GM06990 (cell line): ENCODE results near the gene ACSL1.

ENCODE experiments used
- DNase-seq: peaks from one replicate; pipeline ENCODE4 v3.0.0-alpha.2; 2011; ENCODE audit not compliant: insufficient read length; ENCODE audit errors: extremely low read depth
- H3K27me3 ChIP-seq: replicated peaks from 2 replicates; pipeline ENCODE4 v1.6.0; 2011; ENCODE audit warnings: low read length; ENCODE audit not compliant: control insufficient read depth, insufficient read depth
- H3K36me3 ChIP-seq: 2 replicates; pipeline ENCODE4 v1.5.1; 2011; ENCODE audit warnings: low read length; ENCODE audit not compliant: control insufficient read depth, insufficient read depth
- H3K4me3 ChIP-seq: replicated peaks from 2 replicates; pipeline ENCODE4 v1.5.1; 2011; ENCODE audit warnings: low read depth, mild to moderate bottlenecking, control low read depth, low read length
- TF ChIP-seq, protein P1 (sequence below): IDR thresholded peaks from 2 replicates; pipeline ENCODE4 v1.5.1; 2011; ENCODE audit warnings: low read length, control low read depth, mild to moderate bottlenecking, inconsistent platforms; ENCODE audit not compliant: insufficient read depth, poor library complexity, severe bottlenecking

Gene ACSL1

DNA sequence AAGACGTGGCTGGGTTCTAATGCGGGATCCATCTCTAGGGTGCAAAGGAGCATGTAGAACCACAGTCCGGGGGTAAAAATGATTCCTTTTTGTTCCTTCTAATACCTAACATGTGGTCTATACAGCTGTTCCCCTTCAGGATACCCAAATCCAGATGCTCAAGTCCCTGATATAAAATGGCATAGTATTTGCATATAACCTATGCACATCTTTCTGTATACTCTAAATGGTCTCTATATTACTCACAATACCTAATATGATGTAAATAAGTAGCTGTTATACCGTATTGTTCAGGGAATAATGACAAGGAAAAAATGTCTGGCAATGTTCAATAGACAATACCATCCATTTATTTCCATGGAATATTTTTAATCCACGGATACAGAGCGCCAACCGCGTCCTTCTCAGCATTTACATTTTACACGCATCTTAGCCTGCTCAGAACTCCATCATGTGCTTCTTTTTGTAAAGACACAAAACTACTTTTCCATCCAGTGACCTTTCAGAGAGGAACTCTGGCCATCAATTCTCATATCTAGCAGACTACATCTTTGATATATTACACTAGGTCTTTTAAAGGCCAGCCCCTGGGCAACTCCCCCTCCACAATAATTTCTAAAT is 31.9 kb downstream of the ACSL1 start:
- H3K4me3 ChIP-seq: no peak overlapping the region
- TF ChIP-seq, protein P1, sequence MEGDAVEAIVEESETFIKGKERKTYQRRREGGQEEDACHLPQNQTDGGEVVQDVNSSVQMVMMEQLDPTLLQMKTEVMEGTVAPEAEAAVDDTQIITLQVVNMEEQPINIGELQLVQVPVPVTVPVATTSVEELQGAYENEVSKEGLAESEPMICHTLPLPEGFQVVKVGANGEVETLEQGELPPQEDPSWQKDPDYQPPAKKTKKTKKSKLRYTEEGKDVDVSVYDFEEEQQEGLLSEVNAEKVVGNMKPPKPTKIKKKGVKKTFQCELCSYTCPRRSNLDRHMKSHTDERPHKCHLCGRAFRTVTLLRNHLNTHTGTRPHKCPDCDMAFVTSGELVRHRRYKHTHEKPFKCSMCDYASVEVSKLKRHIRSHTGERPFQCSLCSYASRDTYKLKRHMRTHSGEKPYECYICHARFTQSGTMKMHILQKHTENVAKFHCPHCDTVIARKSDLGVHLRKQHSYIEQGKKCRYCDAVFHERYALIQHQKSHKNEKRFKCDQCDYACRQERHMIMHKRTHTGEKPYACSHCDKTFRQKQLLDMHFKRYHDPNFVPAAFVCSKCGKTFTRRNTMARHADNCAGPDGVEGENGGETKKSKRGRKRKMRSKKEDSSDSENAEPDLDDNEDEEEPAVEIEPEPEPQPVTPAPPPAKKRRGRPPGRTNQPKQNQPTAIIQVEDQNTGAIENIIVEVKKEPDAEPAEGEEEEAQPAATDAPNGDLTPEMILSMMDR: no peak
- DNase-seq: no peak
- peaks cover 22% of the 10 kb centered on the region for H3K36me3 ChIP-seq
- no peaks in the 10 kb centered on the region for H3K27me3 ChIP-seq

DNA sequence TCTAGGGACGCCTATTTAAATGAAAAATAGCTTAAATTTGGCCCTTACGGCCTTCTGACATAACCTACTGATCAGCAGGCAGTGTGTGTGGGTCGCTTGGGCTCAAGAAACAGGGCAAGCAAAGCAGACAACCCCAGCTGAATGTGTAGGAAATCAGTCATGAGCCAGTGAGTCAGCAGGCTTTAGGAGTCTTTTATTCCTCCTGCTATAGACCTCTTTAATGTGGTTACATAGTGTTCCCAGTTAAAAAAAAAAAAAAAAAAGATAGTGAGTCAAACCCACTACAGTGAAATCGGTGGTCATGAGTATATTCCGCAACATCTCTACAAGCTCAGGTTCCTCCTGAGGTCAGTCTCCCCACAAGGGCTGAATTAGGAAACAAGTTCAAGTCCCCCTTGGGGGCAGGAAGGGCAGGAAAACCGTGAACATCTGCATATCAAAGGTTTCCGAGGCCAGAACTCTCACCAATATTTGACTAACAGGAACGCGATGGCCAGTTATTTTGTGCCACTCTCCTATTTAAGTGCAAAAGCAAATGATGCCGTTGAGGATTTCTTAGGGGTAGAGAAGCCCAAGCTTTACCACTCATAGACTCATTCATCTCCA is 32.7 kb downstream of the ACSL1 start:
- no peak overlapping the region for H3K4me3 ChIP-seq
- DNase-seq: no peak
- peaks cover 18% of the 10 kb centered on the region for H3K36me3 ChIP-seq
- H3K27me3 ChIP-seq: no peaks in the 10 kb centered on the region
- TF ChIP-seq, protein P1: no peak

- TF ChIP-seq, protein P1: no peak
- no peak for DNase-seq
- peaks cover 19% of the 10 kb centered on the region for H3K36me3 ChIP-seq
- no peaks in the 10 kb centered on the region for H3K27me3 ChIP-seq
- H3K4me3 ChIP-seq: no peak overlapping the region
Observed at GRCh38 chr4:184792334-184792733, 33.4 kb downstream of the ACSL1 start.

- no peaks in the 10 kb centered on the region for H3K27me3 ChIP-seq
- DNase-seq: no peak
- H3K4me3 ChIP-seq: no peak overlapping the region
- H3K36me3 ChIP-seq: peaks cover 15% of the 10 kb centered on the region
- TF ChIP-seq, protein P1: no peak
Observed at GRCh38 chr4:184790826-184791225, 34.9 kb downstream of the ACSL1 start.

DNA sequence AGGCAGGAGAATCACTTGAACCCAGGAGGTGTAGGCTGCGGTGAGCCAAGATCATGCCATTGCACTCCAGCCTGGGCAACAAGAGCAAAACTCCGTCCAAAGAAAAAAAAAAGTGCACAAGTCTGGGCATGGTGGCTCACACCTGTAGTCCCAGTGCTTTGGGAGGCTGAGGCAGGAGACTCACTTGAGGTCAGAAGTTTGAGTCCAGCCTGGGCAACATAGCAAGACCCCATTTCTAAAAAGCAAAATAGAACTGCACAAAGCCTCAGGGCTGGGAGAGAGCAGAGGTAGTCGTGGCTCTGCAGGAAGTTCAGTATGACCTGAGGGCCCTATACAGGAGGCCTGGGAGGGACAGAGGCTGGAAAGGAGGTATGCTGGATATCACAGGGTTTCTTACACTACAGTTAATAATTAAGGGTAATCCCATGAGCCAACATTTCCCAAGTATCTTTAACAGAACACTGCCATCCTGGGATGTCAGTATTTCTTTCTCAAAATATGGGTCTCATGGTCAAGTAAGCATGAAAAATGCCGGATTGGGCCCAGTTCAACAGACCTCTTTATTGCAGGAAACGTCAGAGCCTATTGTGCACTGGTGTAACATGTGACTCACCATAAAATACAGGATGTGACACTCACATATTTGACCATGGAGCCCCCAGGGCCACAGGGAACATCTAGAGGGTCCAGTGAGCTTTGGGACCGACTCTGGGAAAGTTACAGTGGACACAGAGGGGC is 37.8 kb downstream of the ACSL1 start:
- peaks cover 20% of the 10 kb centered on the region for H3K36me3 ChIP-seq
- TF ChIP-seq, protein P1: no peak
- no peak overlapping the region for H3K4me3 ChIP-seq
- no peak for DNase-seq
- no peaks in the 10 kb centered on the region for H3K27me3 ChIP-seq
